Hematopoietic multipotent progenitor cell treated with erythropoietin and hydrocortisone succinate and interleukin-3 and kit ligand, for 17 days (in vitro differentiated cells): ENCODE results near the gene LCN15.
"Not testable (repeated sequence)": the region's sequence is repeated elsewhere in the genome, so short reads cannot be mapped to it uniquely, and the experiment has no call there.

Experiments
- DNase-seq: peaks from one replicate; pipeline ENCODE4 v3.0.0-alpha.2; 2015; ENCODE audit warnings: low spot score

Gene LCN15, protein sequence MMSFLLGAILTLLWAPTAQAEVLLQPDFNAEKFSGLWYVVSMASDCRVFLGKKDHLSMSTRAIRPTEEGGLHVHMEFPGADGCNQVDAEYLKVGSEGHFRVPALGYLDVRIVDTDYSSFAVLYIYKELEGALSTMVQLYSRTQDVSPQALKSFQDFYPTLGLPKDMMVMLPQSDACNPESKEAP

GRCh38 chr9:136764301-136764891 lies at the start of gene LCN15:
TSS of gene LCN15 (minus strand) at chr9:136764518. CDS start at chr9:136764488, 30 bp downstream.
- DNase-seq = no peak

- DNase-seq = no peak
These were observed 44.5 kb upstream of the LCN15 start for GRCh38 chr9:136808806-136809158.

- peak; percentile 27 for DNase-seq
These were observed 43.9 kb upstream of the LCN15 start for GRCh38 chr9:136808075-136808805.

- DNase-seq = peak; percentile 79
These were observed 43.2 kb upstream of the LCN15 start, which contains the start of gene RABL6 for GRCh38 chr9:136807281-136808074. TSS of gene RABL6 (plus strand) at chr9:136807948. CDS start at chr9:136808197, 249 bp downstream.

GRCh38 chr9:136806631-136807201 lies 42.4 kb upstream of the LCN15 start:
- DNase-seq = no peak

DNA sequence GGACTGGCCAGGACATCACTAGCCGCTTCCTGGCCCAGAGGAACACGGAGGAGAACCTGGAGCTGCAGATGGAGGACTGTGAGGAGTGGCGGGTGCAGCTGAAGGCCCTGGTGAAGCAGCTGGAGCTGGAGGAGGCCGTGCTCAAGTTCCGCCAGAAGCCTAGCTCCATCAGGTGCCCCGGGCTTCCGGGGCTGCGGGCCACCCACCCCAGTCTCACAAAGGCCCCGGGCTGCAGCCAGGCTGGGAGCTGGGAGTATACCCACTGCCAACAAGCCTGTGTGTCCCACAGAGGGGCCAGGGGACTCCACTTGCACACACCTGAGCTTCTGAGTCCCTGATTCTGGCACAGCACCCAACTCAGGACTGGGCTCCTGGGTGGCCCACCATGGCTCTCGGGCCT lies 41.7 kb upstream of the LCN15 start:
- no peak for DNase-seq

- DNase-seq = no peak
These were observed 41.0 kb upstream of the LCN15 start for GRCh38 chr9:136805207-136805740.

GRCh38 chr9:136804509-136805206 lies 40.3 kb upstream of the LCN15 start:
- no peak for DNase-seq

- no peak for DNase-seq
These were observed 39.5 kb upstream of the LCN15 start for GRCh38 chr9:136803551-136804508.

DNA sequence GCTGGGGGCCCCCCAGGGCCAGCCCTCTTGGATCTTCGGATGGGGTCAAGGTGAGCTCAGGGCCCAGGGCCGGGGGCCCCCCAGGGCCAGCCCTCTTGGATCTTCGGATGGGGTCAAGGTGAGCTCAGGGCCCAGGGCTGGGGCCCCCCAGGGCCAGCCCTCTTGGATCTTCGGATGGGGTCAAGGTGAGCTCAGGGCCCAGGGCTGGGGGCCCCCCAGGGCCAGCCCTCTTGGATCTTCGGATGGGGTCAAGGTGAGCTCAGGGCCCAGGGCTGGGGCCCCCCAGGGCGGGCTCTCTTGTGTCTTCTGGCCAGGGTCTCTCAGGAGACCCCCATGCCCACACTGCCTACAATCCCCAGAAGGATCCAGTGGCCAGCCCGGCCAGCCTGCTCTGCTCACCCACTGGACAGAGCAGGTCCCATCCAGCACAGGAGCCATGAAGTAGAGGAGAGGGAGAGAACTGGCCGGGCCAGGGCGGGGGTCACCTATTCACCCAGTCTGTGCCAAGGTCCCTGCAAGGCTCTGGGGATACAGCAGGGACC lies 38.8 kb upstream of the LCN15 start:
- DNase-seq = not testable (repeated sequence)

GRCh38 chr9:136802321-136802720 lies 38.0 kb upstream of the LCN15 start:
- DNase-seq = no peak

- DNase-seq = peak; percentile 70
These were observed 35.7 kb upstream of the LCN15 start for GRCh38 chr9:136799854-136800657.

GRCh38 chr9:136799079-136799853 lies 34.9 kb upstream of the LCN15 start:
- DNase-seq = no peak

GRCh38 chr9:136798708-136799078 lies 34.4 kb upstream of the LCN15 start:
- DNase-seq = no peak

GRCh38 chr9:136796775-136797347 lies 32.5 kb upstream of the LCN15 start:
- DNase-seq = not testable (repeated sequence)

DNA sequence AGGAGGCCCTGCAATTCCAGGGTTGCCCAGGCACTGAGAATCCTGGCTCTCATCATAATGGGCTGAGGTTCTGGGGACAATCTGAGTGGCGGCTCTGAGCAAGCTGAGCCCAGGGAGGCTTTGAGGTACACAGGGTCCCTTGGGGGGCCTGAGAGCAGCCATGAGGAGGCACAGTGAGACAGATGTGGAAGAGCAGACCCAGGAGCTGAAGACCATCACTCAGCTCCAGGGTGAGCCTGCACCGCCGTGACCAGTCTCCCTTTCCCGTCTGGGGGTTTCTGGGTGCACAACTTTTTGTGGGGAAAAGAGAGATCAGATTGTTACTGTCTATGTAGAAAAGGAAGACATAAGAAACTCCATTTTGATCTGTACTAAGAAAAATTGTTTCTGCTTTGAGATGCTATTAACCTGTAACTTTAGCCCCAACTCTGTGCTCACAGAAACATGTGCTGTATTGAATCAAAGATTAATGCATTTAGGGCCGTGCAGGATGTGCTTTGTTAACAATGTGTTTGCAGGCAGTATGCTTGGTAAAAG lies 32.0 kb upstream of the LCN15 start, which contains the start of gene CCDC183:
Gene CCDC183, plus strand, starts transcription at position 101 of the 537 bp plus-strand sequence. Its CDS starts 60 bp downstream, at position 161.
- no peak for DNase-seq

GRCh38 chr9:136795000-136795348 lies 30.7 kb upstream of the LCN15 start:
- DNase-seq = no peak
